NT2/D1 (cell line): ENCODE measurements around the gene KRT6B.

Experiments
- YY1 ChIP-seq: IDR thresholded peaks from 2 replicates; pipeline ENCODE4 v1.6.1; 2011; ENCODE audit not compliant: insufficient read length, insufficient read depth
- ZNF274 ChIP-seq: IDR thresholded peaks from 2 replicates; pipeline ENCODE4 v1.6.1; 2011; ENCODE audit warnings: mild to moderate bottlenecking, low read depth, low read length

DNA sequence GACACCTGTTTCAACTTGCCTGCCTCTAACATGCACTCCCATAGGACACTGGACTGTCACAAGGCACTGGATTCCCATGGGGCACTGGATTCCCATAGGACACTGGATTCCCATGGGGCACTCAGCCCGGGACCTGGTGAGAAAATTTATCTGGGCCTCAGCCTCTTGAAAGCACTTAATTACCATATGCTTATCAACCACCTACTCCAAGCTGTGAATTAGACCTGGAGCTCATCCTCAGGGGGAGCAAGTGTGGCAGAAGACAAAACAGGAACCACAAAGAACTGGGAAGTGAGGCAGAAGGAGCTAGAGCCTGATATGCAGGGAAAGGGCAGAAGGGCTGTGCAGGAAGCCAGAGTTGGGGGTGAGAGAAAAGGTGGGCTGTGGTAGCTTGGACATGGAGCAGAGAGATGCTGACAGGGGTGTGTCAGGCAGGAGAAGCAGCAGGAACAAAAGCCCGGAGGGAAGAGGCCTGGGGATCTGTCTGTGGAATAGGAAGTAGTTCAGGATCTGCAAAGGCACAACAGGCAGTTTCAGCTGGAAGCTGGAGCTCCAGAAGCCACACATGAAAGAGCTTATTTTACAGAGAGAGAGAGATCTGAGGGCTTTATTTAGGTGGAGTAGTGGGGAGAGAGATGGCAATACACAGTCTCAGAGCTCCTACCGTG lies 48.9 kb downstream of the KRT6B start:
- TF ChIP-seq ZNF274 (no peak), YY1 (no peak)
